Melanocyte of skin (primary cell): ENCODE results near the gene IKZF2. TPM values are rescaled to one million over a fixed set of nuclear protein-coding genes. Genes with fewer than 3 reads are reported as not detected.

Experiments
- total RNA-seq, 2 donors: library from RNA; depleted of rRNA; stranded (reverse); fragments of >200 nt; gene quantifications; 2 replicates each; pipeline ENCODE4 v1.2.3, GENCODE V29; 2012

Gene IKZF2
- total RNA-seq: 1 to 10 TPM; 3.7 to 3.8 TPM

GRCh38 chr2:213151437-213152064 lies at the start of gene IKZF2:
Gene IKZF2 (minus strand): TSS chr2:213151612. CDS start chr2:213148629, 2,983 bp downstream.

Other genes starting within 250 kb of the IKZF2 start
- gene SPAG16, start 132.9 kb upstream of the IKZF2 start, total RNA-seq: 10 to 100 TPM; 16.7 to 17.6 TPM